ENCODE results near the gene USP20.

The USP20 gene

DNA sequence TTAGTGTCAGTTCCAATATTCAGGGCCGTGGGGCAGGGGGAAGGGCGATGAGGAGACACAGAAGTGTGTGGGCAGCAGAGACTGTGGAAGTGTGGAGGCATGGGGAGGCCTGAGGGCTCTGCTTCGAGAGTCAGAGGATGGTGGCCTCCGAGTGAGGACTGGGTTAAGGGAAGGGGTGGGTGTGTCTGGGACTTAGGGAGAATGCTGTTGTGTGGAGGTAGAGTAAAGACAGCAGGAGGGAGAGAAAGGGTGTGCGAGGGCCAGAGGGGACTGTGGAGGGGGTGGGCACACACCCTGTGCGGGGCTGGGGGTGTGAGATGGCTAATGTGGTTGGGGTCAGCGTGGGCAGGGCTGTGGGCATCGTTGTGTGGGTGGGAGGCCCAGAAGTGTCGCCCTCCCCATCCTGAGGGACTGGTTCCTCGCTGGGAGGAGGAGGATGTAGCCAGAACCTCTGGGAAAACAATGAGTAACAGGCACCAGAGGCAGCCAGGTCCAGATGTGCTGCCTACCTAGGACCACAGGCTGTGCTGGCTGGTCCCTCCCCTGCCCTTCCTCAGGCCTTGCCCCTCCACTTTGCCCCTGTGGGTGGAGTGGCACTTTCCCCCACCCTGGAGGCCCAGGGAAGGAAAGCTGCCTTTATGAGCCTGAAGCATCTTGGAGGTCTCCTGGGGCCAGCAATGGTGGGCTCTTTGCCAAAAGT lies 4.2 kb downstream of the USP20 start (continued):
- no peak for TF ChIP-seq ZNF292 (tag by site-specific recombination; IDR thresholded peaks at IDR 0.05; ENCODE audit: borderline replicate concordance, low read depth)
- TF ChIP-seq KLF16 (tag by site-specific recombination; IDR thresholded peaks at IDR 0.05), result no peak
- no peak for TF ChIP-seq ZNF16 (tag by site-specific recombination; IDR thresholded peaks at IDR 0.05; ENCODE audit: low read depth)
- TF ChIP-seq ZBTB21 (tag by site-specific recombination; IDR thresholded peaks at IDR 0.05), result no peak
- TF ChIP-seq, protein P1, sequence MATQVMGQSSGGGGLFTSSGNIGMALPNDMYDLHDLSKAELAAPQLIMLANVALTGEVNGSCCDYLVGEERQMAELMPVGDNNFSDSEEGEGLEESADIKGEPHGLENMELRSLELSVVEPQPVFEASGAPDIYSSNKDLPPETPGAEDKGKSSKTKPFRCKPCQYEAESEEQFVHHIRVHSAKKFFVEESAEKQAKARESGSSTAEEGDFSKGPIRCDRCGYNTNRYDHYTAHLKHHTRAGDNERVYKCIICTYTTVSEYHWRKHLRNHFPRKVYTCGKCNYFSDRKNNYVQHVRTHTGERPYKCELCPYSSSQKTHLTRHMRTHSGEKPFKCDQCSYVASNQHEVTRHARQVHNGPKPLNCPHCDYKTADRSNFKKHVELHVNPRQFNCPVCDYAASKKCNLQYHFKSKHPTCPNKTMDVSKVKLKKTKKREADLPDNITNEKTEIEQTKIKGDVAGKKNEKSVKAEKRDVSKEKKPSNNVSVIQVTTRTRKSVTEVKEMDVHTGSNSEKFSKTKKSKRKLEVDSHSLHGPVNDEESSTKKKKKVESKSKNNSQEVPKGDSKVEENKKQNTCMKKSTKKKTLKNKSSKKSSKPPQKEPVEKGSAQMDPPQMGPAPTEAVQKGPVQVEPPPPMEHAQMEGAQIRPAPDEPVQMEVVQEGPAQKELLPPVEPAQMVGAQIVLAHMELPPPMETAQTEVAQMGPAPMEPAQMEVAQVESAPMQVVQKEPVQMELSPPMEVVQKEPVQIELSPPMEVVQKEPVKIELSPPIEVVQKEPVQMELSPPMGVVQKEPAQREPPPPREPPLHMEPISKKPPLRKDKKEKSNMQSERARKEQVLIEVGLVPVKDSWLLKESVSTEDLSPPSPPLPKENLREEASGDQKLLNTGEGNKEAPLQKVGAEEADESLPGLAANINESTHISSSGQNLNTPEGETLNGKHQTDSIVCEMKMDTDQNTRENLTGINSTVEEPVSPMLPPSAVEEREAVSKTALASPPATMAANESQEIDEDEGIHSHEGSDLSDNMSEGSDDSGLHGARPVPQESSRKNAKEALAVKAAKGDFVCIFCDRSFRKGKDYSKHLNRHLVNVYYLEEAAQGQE (tag by site-specific recombination; IDR thresholded peaks at IDR 0.05), result no peak
- TF ChIP-seq BCL11A (tag by site-specific recombination; IDR thresholded peaks at IDR 0.05; ENCODE audit: low read depth), result no peak

DNA sequence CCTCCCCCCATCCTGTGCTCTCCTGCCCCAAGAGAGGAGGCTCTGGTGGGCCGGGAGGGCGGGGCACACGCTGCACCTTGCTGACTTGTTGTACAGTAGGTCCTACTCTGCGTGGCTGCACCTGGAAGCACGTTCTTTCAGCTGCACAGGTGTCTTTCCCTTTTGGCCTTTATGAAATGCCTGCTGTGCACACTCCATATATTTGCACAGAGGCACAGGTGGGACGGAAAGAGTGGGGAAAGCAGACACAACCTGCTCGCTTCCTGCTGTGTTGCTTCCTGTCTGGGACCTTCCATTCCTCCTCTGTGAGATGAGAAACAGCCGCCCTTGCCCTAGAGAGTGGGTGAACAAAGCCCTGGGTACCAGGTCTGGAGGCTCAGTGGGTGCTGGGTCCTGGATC lies 4.8 kb downstream of the USP20 start:
- Histone ChIP-seq H3K4me1 (ENCODE audit: control insufficient read depth, insufficient read depth, low read length) (peaks cover 7% of the 10 kb centered on the region; the same call in 1 of the 2 replicates), H3K4me3 (ENCODE audit: low read depth, low read length) (no peak overlapping the region), H3K9me3 (ENCODE audit: control insufficient read depth, insufficient read depth, low read depth, low read length) (no peaks in the 10 kb centered on the region), H3K27ac (ENCODE audit: extremely low read depth, low read depth, low read length) (no peak overlapping the region), H3K36me3 (ENCODE audit: control insufficient read depth in 2 of 2, insufficient read depth in 1 of 2, low read length in 2 of 2) (peaks cover 0 to 5% of the 10 kb centered on the region in 2 experiments; a peak in 2 of 3 replicates)
- ChIA-PET POLR2A (interaction anchor here (1.6 kb wide), 1 partner anchor 9 kb away, joined by 3 read pairs; no protein-coding TSS in a partner anchor), CTCF (no interaction called here)
- peak; percentile 50; the same call in 1 of the 2 replicates for TF ChIP-seq ZIC2 (tag by site-specific recombination; IDR thresholded peaks at IDR 0.05)
- TF ChIP-seq ZNF433 (tag by site-specific recombination; IDR thresholded peaks at IDR 0.05; ENCODE audit: low read depth), result no peak
- TF ChIP-seq, protein P2, sequence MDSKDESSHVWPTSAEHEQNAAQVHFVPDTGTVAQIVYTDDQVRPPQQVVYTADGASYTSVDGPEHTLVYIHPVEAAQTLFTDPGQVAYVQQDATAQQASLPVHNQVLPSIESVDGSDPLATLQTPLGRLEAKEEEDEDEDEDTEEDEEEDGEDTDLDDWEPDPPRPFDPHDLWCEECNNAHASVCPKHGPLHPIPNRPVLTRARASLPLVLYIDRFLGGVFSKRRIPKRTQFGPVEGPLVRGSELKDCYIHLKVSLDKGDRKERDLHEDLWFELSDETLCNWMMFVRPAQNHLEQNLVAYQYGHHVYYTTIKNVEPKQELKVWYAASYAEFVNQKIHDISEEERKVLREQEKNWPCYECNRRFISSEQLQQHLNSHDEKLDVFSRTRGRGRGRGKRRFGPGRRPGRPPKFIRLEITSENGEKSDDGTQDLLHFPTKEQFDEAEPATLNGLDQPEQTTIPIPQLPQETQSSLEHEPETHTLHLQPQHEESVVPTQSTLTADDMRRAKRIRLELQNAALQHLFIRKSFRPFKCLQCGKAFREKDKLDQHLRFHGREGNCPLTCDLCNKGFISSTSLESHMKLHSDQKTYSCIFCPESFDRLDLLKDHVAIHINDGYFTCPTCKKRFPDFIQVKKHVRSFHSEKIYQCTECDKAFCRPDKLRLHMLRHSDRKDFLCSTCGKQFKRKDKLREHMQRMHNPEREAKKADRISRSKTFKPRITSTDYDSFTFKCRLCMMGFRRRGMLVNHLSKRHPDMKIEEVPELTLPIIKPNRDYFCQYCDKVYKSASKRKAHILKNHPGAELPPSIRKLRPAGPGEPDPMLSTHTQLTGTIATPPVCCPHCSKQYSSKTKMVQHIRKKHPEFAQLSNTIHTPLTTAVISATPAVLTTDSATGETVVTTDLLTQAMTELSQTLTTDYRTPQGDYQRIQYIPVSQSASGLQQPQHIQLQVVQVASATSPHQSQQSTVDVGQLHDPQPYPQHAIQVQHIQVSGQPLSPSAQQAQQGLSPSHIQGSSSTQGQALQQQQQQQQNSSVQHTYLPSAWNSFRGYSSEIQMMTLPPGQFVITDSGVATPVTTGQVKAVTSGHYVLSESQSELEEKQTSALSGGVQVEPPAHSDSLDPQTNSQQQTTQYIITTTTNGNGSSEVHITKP (tag by site-specific recombination; IDR thresholded peaks at IDR 0.05), result peak; percentile 12; the same call in 1 of the 2 replicates
- peak; percentile 52; the same call in 1 of the 2 replicates for TF ChIP-seq SCRT2 (tag by site-specific recombination; IDR thresholded peaks at IDR 0.05)
- peak; percentile 83 for TF ChIP-seq SCRT1 (tag by site-specific recombination; IDR thresholded peaks at IDR 0.05; ENCODE audit: borderline replicate concordance)
- TF ChIP-seq ZNF140 (tag by site-specific recombination; IDR thresholded peaks at IDR 0.05), result no peak

DNA sequence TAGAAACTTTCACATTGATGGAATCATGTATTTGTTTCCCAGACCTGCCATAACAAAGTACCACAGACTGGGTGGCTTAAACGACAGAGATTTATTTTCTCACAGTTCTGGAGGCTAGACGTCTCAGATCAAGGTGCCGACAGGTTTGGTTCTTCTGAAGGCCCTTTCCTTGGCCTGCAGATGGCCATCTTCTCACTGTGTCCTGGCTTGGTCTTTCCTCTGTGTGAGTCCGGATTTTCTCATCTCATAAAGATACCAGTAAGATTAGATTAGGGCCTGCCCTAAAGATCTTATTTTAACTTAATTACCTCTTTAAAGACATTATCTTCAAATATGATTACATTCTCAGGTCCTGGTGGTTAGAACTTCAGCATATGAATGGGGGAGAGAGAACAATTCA lies 5.8 kb downstream of the USP20 start:
- Histone ChIP-seq H3K4me1 (ENCODE audit: control insufficient read depth, insufficient read depth, low read length) (peaks cover 7% of the 10 kb centered on the region; the same call in 1 of the 2 replicates), H3K36me3 (ENCODE audit: control insufficient read depth in 2 of 2, insufficient read depth in 1 of 2, low read length in 2 of 2) (peaks cover 0 to 5% of the 10 kb centered on the region in 2 experiments; a peak in 2 of 3 replicates), H3K27ac (ENCODE audit: extremely low read depth, low read depth, low read length) (no peak overlapping the region), H3K4me3 (ENCODE audit: low read depth, low read length) (no peak overlapping the region), H3K9me3 (ENCODE audit: control insufficient read depth, insufficient read depth, low read depth, low read length) (no peaks in the 10 kb centered on the region)
- no peak for TF ChIP-seq ZNF37A (tag by site-specific recombination; IDR thresholded peaks at IDR 0.05)
- TF ChIP-seq, protein P3, sequence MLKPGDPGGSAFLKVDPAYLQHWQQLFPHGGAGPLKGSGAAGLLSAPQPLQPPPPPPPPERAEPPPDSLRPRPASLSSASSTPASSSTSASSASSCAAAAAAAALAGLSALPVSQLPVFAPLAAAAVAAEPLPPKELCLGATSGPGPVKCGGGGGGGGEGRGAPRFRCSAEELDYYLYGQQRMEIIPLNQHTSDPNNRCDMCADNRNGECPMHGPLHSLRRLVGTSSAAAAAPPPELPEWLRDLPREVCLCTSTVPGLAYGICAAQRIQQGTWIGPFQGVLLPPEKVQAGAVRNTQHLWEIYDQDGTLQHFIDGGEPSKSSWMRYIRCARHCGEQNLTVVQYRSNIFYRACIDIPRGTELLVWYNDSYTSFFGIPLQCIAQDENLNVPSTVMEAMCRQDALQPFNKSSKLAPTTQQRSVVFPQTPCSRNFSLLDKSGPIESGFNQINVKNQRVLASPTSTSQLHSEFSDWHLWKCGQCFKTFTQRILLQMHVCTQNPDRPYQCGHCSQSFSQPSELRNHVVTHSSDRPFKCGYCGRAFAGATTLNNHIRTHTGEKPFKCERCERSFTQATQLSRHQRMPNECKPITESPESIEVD (tag by site-specific recombination; IDR thresholded peaks at IDR 0.05), result 0 out of 2 replicates have a peak, but pooled peaks have one; percentile 7
- CTCF ChIA-PET, result no interaction called here
- POLR2A ChIA-PET, result interaction anchor here (0.6 to 1.6 kb wide), 2 partner anchors 8 to 13 kb away, joined by 3 read pairs; no protein-coding TSS in a partner anchor

Measured in HEK293 (cell line).